Astrocyte of the cerebellum (primary cell): ENCODE results near the gene ANKRD10.

Experiments
- DNase-seq: peaks from one replicate; pipeline ENCODE4 v3.0.0-alpha.2; 2011; ENCODE audit warnings: low read depth
- H3K4me3 ChIP-seq: 2 replicates; pipeline ENCODE4 v1.5.1; 2011; ENCODE audit warnings: mild to moderate bottlenecking, low read depth, low read length, moderate library complexity
- CTCF ChIP-seq: IDR thresholded peaks from 2 replicates; pipeline ENCODE4 v1.5.1; 2012; ENCODE audit warnings: low read length, low read depth, moderate library complexity, mild to moderate bottlenecking; ENCODE audit errors: missing control alignments
- in situ Hi-C: cut with HindIII; loops from 2 replicates; pipeline ENCODE4 v1.10.0; 2017; ENCODE audit warnings: low sequenced_read_pairs

The ANKRD10 gene

GRCh38 chr13:110884517-110884916 lies 30.4 kb downstream of the ANKRD10 start:
- no peak overlapping the region for H3K4me3 ChIP-seq
- no peak for DNase-seq
- in situ Hi-C loops, result no loop called here
- no peak for TF ChIP-seq CTCF

GRCh38 chr13:110883542-110883941 lies 31.3 kb downstream of the ANKRD10 start:
- in situ Hi-C loops, result no loop called here
- no peak for TF ChIP-seq CTCF
- no peak for DNase-seq
- no peak overlapping the region for H3K4me3 ChIP-seq

GRCh38 chr13:110882972-110883371 lies 31.9 kb downstream of the ANKRD10 start:
- in situ Hi-C loops, result no loop called here
- no peak for TF ChIP-seq CTCF
- no peak for DNase-seq
- H3K4me3 ChIP-seq, result no peak overlapping the region

- H3K4me3 ChIP-seq, result no peak overlapping the region
- in situ Hi-C loops, result no loop called here
- no peak for DNase-seq
- no peak for TF ChIP-seq CTCF
Measured at GRCh38 chr13:110881839-110882627, 32.8 kb downstream of the ANKRD10 start.

- no peak for TF ChIP-seq CTCF
- no peak overlapping the region for H3K4me3 ChIP-seq
- DNase-seq, result no peak
- in situ Hi-C loops, result no loop called here
Measured at GRCh38 chr13:110880627-110881026, 34.2 kb downstream of the ANKRD10 start.

GRCh38 chr13:110879482-110879881 lies 35.4 kb downstream of the ANKRD10 start:
- in situ Hi-C loops, result no loop called here
- TF ChIP-seq CTCF, result no peak
- DNase-seq, result no peak

More at GRCh38 chr13:110879482-110879881, 35.4 kb downstream of the ANKRD10 start:
- no peak overlapping the region for H3K4me3 ChIP-seq
